Smooth muscle cell of the brain vasculature (primary cell): Measurements from ENCODE around the gene TMEM44.
"Not testable (repeated sequence)": the region's sequence is repeated elsewhere in the genome, so short reads cannot be mapped to it uniquely, and the experiment has no call there.

Experiments
- DNase-seq: peaks from one replicate; pipeline ENCODE4 v3.0.0-alpha.2; 2012; ENCODE audit warnings: low read depth, low spot score

The TMEM44 gene

GRCh38 chr3:194642769-194643168, 9.6 kb upstream of the TMEM44 start:
- DNase-seq, result no peak

GRCh38 chr3:194640829-194641228, 7.6 kb upstream of the TMEM44 start:
- no peak for DNase-seq

GRCh38 chr3:194638991-194639605, 5.9 kb upstream of the TMEM44 start:
- DNase-seq, result no peak

GRCh38 chr3:194637541-194638400, 4.6 kb upstream of the TMEM44 start:
- no peak for DNase-seq

GRCh38 chr3:194637066-194637465, 3.8 kb upstream of the TMEM44 start:
- DNase-seq, result no peak

- DNase-seq, result no peak
These were observed 340 bp downstream of the TMEM44 start for GRCh38 chr3:194632809-194633348.

GRCh38 chr3:194632226-194632808, 902 bp downstream of the TMEM44 start:
- DNase-seq, result no peak

GRCh38 chr3:194631696-194632095, 1.5 kb downstream of the TMEM44 start:
- no peak for DNase-seq

GRCh38 chr3:194630681-194631080, 2.5 kb downstream of the TMEM44 start:
- not testable (repeated sequence) for DNase-seq

- DNase-seq, result no peak
These were observed 8.3 kb downstream of the TMEM44 start for GRCh38 chr3:194624956-194625355.

GRCh38 chr3:194623449-194624290, 9.5 kb downstream of the TMEM44 start:
- no peak for DNase-seq

- DNase-seq, result no peak
These were observed 10.4 kb downstream of the TMEM44 start for GRCh38 chr3:194622621-194623340.

GRCh38 chr3:194621947-194622346, 11.3 kb downstream of the TMEM44 start:
- DNase-seq, result no peak

- no peak for DNase-seq
These were observed 13.0 kb downstream of the TMEM44 start for GRCh38 chr3:194620196-194620595.

GRCh38 chr3:194619741-194620140, 13.5 kb downstream of the TMEM44 start:
- DNase-seq, result no peak

GRCh38 chr3:194618858-194619608, 14.2 kb downstream of the TMEM44 start:
- no peak for DNase-seq

GRCh38 chr3:194617827-194618226, 15.4 kb downstream of the TMEM44 start:
- DNase-seq, result no peak

GRCh38 chr3:194617143-194617671, 16.0 kb downstream of the TMEM44 start:
- no peak for DNase-seq

- DNase-seq, result no peak
These were observed 18.0 kb downstream of the TMEM44 start for GRCh38 chr3:194615226-194615625.

GRCh38 chr3:194612221-194612620, 21.0 kb downstream of the TMEM44 start:
- no peak for DNase-seq
